NCI-H146 treated with DMSO at 0.1 percent for 48 hours (cell line): ENCODE measurements around the gene MAP3K7CL.
"Not testable (repeated sequence)": the region's sequence is repeated elsewhere in the genome, so short reads cannot be mapped to it uniquely, and the experiment has no call there.

Experiments
- DNase-seq: peaks from one replicate; lab custom pipeline; 2025; ENCODE audit not compliant: unreplicated experiment; lab: John Stamatoyannopoulos, UW

MAP3K7CL gene

GRCh38 chr21:29133241-29133640, 2.8 kb downstream of the MAP3K7CL start:
- DNase-seq = no peak

DNA sequence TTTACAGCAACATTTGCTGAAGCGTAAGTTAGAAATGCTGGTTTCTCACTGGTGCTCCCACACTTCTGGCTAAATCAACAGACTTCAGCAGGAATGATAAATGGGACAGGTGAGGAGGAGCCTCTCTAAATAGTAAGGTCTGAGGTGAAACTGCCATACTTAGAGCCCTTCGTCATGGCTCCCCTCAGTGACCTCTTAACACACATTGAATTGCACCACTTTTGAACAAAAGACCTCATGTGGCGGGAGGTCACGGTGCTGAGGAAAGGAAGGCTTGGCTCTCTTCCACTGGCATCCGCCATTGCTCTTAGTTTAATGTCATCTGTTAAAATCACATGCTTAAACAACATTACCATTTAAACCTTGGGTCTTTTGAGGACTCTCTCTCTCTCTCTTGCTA, 3.4 kb downstream of the MAP3K7CL start:
- DNase-seq = no peak

DNA sequence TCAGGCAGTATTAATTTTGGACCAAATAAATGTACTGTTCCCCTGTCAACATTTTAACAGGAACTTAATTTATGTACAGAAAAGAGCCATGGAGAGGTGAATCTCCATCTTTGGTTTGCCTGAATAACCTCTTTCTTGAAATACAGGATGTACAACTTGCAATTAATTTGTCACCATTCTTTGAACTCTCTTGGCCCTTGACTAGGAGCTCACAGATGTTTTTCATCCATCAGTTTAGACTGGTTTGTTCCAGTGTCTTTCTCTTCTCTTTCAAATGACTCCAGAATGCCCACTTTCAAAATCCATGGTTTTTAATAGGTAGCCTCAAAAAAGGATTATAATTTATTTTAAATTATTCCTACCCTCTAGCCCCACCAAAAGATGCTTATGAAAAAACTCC, 5.0 kb downstream of the MAP3K7CL start:
- DNase-seq = no peak

GRCh38 chr21:29136033-29136432, 5.6 kb downstream of the MAP3K7CL start:
- no peak for DNase-seq

- no peak for DNase-seq
Observed at GRCh38 chr21:29144736-29145353, 14.4 kb downstream of the MAP3K7CL start.

GRCh38 chr21:29145354-29145782, 14.9 kb downstream of the MAP3K7CL start:
- DNase-seq = no peak

- no peak for DNase-seq
Observed at GRCh38 chr21:29145852-29146453, 15.5 kb downstream of the MAP3K7CL start.

DNA sequence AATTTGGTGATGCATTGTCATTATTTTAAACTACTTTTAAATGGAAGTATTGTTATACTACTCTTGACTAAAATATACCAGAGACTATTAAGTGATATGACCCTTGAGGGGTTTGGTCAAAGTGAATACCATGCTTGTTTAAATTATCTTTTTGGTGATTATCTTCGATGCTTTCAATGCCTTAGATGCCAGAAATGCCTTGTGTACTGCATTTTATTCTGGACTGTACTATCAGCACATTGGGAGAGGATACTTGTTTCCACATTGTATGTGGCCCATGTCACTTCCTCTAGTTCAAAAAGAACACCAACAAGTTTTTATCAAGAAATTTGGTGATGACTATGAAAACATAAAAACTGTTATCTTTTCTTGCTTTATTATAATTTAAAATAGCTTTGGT, 16.3 kb downstream of the MAP3K7CL start:
- no peak for DNase-seq

GRCh38 chr21:29148530-29148929, 18.1 kb downstream of the MAP3K7CL start:
- DNase-seq = no peak

GRCh38 chr21:29149808-29150425, 19.5 kb downstream of the MAP3K7CL start:
- no peak for DNase-seq

GRCh38 chr21:29151931-29152330, 21.5 kb downstream of the MAP3K7CL start:
- DNase-seq = no peak

DNA sequence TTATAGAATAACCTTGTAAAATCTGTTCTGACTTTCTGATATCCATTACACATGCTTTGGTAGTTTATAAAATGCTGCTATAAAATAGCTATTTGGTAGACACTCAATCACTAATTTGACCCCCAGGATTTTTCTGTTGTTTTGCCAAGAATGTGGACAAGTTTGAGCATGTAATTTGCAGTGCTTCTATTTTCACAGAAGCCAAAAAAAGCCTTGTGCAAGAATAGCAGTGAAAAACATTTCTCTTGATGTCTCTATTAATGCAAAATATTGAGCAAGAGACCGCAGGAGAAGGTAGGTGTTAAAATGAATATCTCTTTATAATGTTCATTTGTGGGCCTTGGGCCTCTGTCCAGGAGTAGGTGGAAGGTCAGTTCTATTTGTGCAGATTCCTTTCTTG, 22.5 kb downstream of the MAP3K7CL start:
- DNase-seq = no peak

- no peak for DNase-seq
Observed at GRCh38 chr21:29154270-29154669, 23.8 kb downstream of the MAP3K7CL start.

- no peak for DNase-seq
Observed at GRCh38 chr21:29155118-29155932, 24.9 kb downstream of the MAP3K7CL start.

GRCh38 chr21:29155933-29156260, 25.5 kb downstream of the MAP3K7CL start:
- DNase-seq = no peak

- no peak for DNase-seq
Observed at GRCh38 chr21:29157080-29157479, 26.6 kb downstream of the MAP3K7CL start.

- no peak for DNase-seq
Observed at GRCh38 chr21:29159842-29160241, 29.4 kb downstream of the MAP3K7CL start.

DNA sequence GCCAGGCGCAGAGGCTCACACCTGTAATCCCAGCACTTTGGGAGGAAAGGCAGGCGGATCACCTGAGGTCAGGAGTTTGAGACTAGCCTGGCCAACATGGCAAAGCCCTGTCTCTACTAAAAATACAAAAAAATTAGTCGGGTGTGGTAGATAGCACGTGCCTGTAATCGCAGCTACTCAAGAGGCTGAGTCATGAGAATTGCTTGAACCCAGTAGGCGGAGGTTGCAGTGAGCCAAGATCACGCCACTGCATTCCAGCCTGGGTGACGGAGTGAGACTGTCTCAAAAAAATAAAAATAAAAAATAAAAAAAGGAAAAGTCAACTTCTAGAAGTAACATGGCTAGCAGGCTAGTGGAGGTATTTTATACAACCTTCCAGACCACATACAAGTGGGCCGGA, 32.4 kb downstream of the MAP3K7CL start:
- DNase-seq = not testable (repeated sequence)

DNA sequence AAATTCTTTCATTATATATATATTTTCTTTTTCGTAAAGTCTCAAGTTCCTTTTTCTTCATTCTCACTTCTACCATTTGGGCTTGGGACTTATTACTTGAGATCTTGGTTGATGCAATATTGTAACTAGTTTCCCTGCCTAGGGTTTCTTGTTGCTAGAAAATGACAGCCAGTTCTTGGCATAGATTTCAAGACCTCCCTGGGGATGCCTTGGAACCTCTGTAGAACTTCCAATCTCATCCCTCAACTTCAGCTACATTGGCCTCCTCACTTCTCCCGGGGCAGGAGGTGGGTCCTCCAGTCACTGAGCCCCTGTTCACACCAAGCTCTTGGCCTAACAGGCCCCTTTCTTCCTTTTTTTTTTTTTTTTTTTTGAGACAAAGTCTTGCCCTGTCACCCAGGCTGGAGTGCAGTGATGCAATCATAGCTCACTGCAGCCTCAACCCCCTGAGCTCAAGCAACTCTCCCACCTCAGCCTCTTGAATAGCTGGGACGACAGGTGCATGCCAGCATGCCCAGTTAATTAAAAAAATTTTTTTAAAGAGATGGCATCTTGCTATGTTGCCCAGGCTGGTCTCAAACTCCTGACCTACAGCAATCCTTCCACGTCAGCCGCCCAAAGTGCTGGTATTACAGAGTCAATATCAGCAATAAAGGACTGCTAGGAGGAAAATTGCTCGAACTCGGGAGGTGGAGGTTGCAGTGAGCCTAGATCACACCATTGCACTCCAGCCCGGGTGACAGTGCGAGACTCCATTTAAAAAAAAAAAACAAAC, 33.1 kb downstream of the MAP3K7CL start:
- DNase-seq = no peak

DNA sequence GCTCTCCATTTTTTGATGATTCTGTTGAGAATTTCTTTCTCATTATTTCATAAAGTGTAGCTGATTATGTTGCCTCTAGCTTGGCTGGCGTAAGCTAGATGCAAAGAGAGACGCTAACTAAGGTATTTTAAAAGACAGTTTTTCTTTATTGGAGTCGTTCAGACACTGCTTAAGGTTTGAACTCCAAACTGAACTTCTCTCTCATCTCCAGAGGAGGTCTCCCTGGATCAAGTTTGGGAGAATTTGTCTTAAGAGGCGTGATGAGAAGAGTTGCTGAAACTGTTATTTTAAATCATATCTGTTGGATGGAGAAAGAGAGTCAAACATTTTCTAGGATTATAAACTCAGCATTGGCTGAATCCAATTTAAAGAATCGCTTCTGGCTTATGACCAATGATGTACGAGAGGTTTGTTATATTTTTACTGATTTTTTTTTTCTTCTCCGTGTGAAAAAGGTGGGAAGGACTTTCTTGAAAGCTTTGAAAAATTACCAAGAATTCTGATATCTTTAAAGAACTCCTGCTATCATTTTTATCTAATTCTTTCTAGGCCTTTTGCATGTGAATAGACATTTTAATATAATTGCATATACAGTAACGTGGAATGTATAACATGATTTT, 34.0 kb downstream of the MAP3K7CL start:
- DNase-seq = no peak

- DNase-seq = no peak
Observed at GRCh38 chr21:29166323-29166722, 35.9 kb downstream of the MAP3K7CL start.
